Measurements from ENCODE around the gene ATP2B3.

Gene ATP2B3

GRCh38 chrX:153622661-153623309 lies 105.3 kb downstream of the ATP2B3 start:
- DNase-seq, result no peak

GRCh38 chrX:153623310-153624029 lies 106.0 kb downstream of the ATP2B3 start:
- no peak for DNase-seq

GRCh38 chrX:153624196-153625091 lies 107.0 kb downstream of the ATP2B3 start:
- no peak for DNase-seq

- no peak for DNase-seq
Measured at GRCh38 chrX:153625271-153626024, 108.0 kb downstream of the ATP2B3 start.

GRCh38 chrX:153626025-153626633 lies 108.7 kb downstream of the ATP2B3 start:
- DNase-seq, result no peak

- DNase-seq, result no peak
Measured at GRCh38 chrX:153626863-153627674, 109.6 kb downstream of the ATP2B3 start.

GRCh38 chrX:153627675-153628111 lies 110.3 kb downstream of the ATP2B3 start:
- DNase-seq, result no peak

GRCh38 chrX:153628129-153628528 lies 110.7 kb downstream of the ATP2B3 start:
- DNase-seq, result no peak

- DNase-seq, result no peak
Measured at GRCh38 chrX:153628665-153629064, 111.2 kb downstream of the ATP2B3 start.

GRCh38 chrX:153631346-153631745 lies 113.9 kb downstream of the ATP2B3 start:
- no peak for DNase-seq

- no peak for DNase-seq
Measured at GRCh38 chrX:153631907-153632594, 114.6 kb downstream of the ATP2B3 start.

Data from eye (tissue), 1 donor.